ENCODE measurements around the gene NPAS2.

DNA sequence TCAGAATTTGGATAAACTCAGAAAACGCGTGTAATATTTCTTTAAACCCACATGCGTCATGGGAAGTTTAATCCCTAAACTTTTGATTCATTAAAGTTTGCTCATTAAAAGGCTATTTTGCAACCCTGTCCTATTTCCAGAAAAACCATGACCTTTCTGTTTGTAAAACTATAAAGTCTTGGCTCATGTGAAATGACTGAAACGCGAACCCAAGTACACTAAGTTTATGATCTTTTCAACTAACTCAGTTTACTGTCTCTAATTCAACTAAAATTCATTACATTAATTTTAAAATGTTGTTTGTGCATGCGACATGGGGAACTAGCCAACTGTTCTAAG is 178.3 kb downstream of the NPAS2 start:
- TF ChIP-seq FOXM1 (IDR thresholded peaks at IDR 0.05; ENCODE audit: low read depth) (no peak), CTCF (IDR thresholded peaks at IDR 0.05) (no peak), GATA2 (CRISPR knock-in tag; IDR thresholded peaks at IDR 0.05) (no peak), MXI1 (IDR thresholded peaks at IDR 0.05; ENCODE audit: low read depth, low read length) (no peak), EP300 (IDR thresholded peaks at IDR 0.05; ENCODE audit: borderline replicate concordance in 1 of 2, low read depth in 1 of 2, low read length in 1 of 2) (no peak)

All from SK-N-SH (cell line).